PC-9 (cell line): ENCODE results near the gene ANKRD13B.

ENCODE experiments used
- CTCF ChIP-seq: fragments of 200-600 bp; sonication (generic); conservative IDR thresholded peaks from 2 replicates; pipeline ENCODE4 v1.6.1; 2017; ENCODE audit warnings: mixed run types, antibody characterized with exemption, mild to moderate bottlenecking, moderate library complexity
- EZH2 ChIP-seq: fragments of 200-600 bp; sonication (generic); IDR thresholded peaks from 2 replicates; pipeline ENCODE4 v1.8.0; 2017; ENCODE audit warnings: antibody characterized with exemption, low read depth

GRCh38 chr17:29582772-29583171 is 10.2 kb upstream of the ANKRD13B start:
- no peak for TF ChIP-seq EZH2
- no peak for TF ChIP-seq CTCF
